K562 (cell line): ENCODE measurements around the gene FOXK2. TPM values are rescaled to one million over a fixed set of nuclear protein-coding genes. Genes with fewer than 3 reads are reported as not detected.

ENCODE experiments used
- MGA ChIP-seq: fragments of 450-650 bp; IDR thresholded peaks from 2 replicates; pipeline ENCODE4 v1.6.1; 2016; ENCODE audit warnings: mild to moderate bottlenecking, moderate library complexity
- SIX5 ChIP-seq, 2 experiments: IDR thresholded peaks; 2 replicates each; pipeline ENCODE4 v1.6.1; 2011; ENCODE audit warnings: low read length in 2 of 2, borderline replicate concordance in 1 of 2, low read depth in 1 of 2, mild to moderate bottlenecking in 1 of 2, moderate library complexity in 1 of 2; ENCODE audit not compliant: insufficient read depth in 1 of 2
- ZNF639 ChIP-seq, 2 experiments: fragments of 200-800 bp in 1 of 2; sonication (Bioruptor generic) in 1 of 2; sonication (generic) in 1 of 2; formaldehyde crosslinking in 1 of 2; IDR thresholded peaks in 1 of 2; conservative IDR thresholded peaks in 1 of 2; 2 replicates each; pipeline versions ENCODE4 v1.5.0 to v1.6.1; 2016 to 2020; ENCODE audit warnings: missing compliant biosample characterization in 1 of 2, missing genetic modification characterization in 1 of 2, missing genetic modification reagents in 1 of 2
- polyA plus RNA-seq, 8 experiments: library from polyadenylated mRNA; depleted of rRNA in 4 of 8; stranded (reverse) in 5 of 8; unstranded in 3 of 8; fragments of >200 nt; fragmentation: Nextera tagmentation in 2 of 8; fragmentation: Illumina TruSeq in 1 of 8; extraction: Ambion mirVana in 2 of 8; extraction: Trizol in 1 of 8; gene quantifications; 2 replicates each; pipeline versions ENCODE4 v1.2.1 to v1.2.3, GENCODE V29; 2011 to 2014; ENCODE audit warnings: inconsistent platforms in 1 of 8, missing spikeins in 1 of 8
- total RNA-seq, 7 experiments: library from RNA; depleted of rRNA in 6 of 7; stranded (reverse); fragments of >200 nt in 6 of 7; fragmentation: Illumina TruSeq in 2 of 7; extraction: Trizol in 2 of 7; gene quantifications; 2 replicates each; pipeline versions ENCODE4 v1.2.1 to v1.2.3, GENCODE V29; 2011 to 2021; ENCODE audit warnings: low replicate concordance in 1 of 7

Gene FOXK2
- total and polyA plus RNA-seq, 9 of the 15 experiments (the other 6 are each of a cell fraction or from before 2014, with no cell fraction given): 3.0 to 86.0 (median 44.1) TPM

- TF ChIP-seq MGA (no peak), ZNF639 (CRISPR knock-in tag; conservative IDR thresholded peaks at IDR 0.05 in 1 of 2, IDR thresholded peaks at IDR 0.05 in 1 of 2) (no peak), SIX5 (IDR thresholded peaks at IDR 0.05; ENCODE audit: borderline replicate concordance in 1 of 2, insufficient read depth in 1 of 2, low read depth in 1 of 2, low read length in 2 of 2) (no peak)
These were observed 705 bp downstream of the FOXK2 start (continued) for GRCh38 chr17:82519971-82520903.
